NOMO-1 (cell line): ENCODE data around the gene BACH1.
A peak's percentile ranks its signal among the peaks of the same experiment; 100 is the strongest.
"Not testable (repeated sequence)": the region's sequence is repeated elsewhere in the genome, so short reads cannot be mapped to it uniquely, and the experiment has no call there.

Experiments
- DNase-seq, 2 experiments: peaks; one replicate each; lab custom pipeline; 2025; ENCODE audit not compliant: unreplicated experiment in 2 of 2; lab: John Stamatoyannopoulos, UW

The BACH1 gene

DNA sequence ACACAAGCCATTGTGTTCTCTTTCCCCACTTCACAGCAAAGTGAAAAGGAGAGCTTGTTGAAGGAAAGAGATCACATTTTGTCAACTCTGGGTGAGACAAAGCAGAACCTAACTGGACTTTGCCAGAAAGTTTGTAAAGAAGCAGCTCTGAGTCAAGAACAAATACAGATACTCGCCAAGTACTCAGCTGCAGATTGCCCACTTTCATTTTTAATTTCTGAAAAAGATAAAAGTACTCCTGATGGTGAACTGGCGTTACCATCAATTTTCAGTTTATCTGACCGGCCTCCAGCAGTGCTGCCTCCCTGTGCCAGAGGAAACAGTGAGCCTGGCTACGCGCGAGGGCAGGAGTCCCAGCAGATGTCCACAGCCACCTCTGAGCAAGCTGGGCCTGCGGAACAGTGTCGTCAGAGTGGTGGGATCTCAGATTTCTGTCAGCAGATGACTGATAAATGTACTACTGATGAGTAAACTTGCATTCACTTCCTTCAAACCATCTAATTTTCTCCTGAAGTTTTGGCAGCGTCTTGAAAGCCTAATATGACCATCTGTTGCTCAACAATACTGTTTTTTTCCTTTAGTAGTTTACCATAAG, 43.7 kb downstream of the BACH1 start:
- DNase-seq, result peak; percentile 21 to 29

DNA sequence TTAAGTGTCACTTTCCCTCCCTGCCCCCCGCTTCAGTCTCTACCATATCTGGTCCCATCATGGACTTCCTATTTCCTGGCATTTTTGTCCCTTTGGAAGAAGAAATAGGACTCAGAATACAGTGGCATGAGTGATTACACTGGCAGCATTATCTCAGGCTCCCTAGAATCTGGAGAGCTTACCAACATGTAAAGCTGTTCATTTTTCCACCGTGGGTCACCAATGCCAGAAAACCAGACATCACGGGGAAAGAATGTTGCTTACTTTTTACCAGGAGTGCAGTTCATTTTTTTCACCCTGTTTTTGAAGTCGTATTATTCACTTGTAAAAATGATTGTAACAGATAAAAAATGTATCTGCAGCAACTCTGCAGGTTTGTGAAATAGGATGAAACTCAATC, 44.8 kb downstream of the BACH1 start:
- no peak for DNase-seq

DNA sequence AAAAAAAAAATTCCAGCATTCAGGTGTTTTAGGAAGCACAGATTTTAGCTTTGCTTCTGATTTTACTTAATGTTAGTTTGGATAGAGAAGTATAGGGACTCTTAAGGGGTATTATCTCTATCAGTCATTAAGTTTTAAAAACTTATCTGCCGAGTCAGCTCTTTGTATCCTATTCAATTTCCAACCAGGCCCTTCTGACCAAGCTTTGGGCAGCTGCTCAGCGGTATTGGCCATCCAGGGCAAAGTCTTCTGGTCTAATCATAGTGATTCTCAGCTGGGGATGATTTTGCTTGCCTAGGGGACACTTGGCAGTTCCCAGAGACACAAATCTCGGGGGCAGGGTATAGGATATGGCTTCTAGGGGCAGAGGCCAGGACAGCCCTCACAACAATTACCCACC, 47.6 kb downstream of the BACH1 start:
- DNase-seq, result no peak

DNA sequence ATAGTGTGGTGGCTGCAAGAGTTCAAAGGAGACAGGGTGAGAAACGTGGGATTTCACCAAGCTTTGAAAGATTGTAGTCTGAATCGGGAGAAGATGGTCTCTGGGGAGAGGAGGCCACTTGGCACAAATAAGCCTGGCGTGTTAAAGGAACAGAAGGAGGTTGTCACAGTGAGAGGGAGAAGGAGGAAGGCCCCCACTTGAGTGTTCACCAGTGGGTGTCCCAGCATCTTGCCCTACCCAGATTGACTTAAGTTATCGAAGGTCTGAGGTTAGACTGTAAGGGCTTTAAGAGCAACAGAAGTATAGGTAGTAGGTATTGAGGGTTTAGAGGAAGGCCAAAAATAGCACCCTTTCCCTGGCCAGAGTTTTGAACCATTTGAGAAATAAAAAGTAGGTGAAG, 48.0 kb downstream of the BACH1 start:
- DNase-seq, result no peak

DNA sequence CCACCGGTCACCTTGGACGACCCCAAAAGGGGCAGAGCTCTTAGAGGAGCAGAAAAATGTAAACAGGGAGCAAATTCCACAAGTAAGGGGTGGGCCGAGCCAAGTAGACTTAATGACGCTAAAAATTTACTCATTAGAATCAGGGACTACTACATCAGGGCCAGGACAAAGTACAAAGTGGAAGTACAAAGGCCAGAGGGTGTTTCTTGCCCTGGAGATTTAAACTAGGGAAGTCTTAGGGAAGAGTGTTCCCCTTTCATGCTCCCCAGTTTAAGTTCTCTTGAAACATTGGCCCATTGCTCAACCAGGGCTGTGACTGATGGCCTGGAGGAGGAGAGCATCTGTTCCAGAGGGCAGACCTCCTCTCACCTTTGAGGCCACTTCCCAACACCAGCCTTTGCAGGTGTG, 48.6 kb downstream of the BACH1 start:
- no peak for DNase-seq

DNA sequence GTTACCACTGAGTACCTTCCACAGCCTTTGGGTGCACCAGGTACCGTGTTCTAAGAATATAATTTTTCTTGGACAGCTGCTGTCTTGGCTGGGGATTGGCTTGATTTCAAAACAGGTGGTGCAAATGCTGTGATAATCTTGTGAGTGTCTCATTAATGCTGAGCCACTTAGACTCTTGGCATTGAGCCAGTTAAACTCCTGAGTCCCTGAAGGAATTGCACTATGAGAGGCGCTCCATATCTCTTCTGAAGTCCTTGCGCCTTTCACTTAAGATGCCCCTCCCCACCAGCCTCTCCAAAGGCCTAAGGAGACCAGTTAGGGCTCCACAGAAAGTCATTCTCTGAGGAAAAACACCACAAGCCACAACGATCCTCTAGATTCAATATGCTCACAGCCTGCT, 51.0 kb downstream of the BACH1 start:
- no peak for DNase-seq

DNA sequence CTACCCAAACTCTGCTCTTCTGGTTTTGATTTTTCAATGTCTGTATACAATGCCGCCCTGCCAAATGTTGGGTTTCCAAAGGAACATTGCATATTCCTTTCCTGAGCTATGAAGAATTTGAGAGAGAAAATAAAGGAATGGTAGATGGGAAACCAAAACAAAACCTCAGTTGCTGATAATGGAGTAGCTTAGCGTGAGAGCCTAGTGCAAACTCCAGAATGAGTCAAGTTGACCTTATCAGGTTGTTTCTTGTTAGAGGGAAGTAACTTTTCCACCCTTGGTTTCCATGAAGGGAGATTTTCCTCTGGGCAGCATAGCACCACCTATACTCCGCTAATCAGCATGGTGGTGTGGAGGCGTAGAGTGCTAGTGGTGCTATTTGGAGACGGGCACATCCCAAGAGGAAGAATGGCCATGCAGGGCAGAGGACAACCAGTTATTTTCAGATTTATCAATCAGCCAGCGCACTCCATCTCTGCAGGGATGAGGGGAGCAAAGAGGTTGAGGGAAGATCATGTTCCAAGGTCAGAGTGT, 51.6 kb downstream of the BACH1 start:
- no peak for DNase-seq

DNA sequence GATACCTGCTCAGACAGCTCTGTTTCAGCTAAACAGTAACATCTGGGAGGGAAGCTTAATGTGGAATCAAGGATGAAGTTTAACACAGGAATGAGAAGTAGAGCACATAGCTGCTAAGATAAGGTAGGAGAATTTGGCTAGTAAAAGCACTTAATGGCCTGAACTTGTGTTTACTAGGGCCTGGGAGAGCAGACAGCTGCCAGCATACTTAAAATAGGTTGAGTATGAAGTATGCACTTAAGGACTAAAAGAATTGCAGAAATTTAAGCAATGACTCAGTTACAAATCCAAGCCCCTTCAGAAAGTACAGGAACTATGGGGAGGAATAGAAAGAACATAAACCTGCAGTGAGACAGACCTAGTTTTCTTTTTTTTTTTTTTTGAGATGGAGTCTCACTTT, 53.0 kb downstream of the BACH1 start:
- DNase-seq, result no peak

DNA sequence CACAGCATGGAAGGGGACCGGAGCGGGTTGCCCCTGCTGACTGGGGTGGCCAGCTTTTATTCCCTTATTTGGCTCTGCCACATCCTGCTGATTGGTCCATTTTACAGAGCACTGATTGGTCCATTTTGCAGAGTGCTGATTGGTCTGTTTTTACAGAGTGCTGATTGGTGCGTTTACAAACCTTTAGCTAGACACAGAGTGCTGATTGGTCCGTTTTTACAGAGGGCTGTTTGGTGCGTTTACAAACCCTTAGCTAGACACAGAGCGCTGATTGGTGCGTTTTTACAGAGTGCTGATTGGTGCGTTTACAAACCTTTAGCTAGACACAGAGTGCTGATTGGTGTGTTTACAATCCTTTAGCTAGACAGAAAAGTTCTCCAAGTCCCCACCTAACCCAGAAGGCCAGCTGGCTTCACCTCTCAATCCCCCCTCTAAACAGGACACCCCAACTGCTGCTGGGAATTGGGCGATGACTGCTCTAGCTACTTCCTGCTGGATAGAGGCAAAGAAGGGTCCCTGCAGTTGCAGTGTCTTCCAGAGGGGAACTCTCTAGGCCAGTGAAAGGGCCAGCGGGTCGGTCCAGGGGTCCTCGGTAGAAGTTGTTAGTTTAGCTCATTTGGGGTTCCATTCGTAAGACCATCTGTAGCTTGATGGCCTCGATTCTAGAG, 56.5 kb downstream of the BACH1 start:
- DNase-seq, result not testable (repeated sequence)

DNA sequence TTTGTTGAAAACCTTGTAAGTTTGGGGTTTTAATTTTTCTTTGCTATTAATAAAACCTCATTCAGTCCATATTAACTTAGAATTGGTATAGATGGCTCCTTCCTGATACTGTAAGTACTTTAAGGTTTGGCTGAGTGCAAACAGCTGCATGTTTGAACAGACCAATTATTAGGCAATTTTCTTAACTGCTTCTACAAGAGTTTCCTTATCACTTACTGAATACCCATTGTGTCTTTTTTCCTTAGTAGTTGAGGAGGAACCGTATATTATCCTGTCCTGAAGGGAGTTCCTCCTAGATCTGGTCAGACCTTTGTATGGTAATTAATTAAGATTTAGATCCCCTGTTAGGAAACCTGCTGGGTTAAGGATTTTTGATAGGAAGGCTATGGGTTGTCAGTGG, 57.6 kb downstream of the BACH1 start:
- peak in 1 of 2 experiments; percentile 39 for DNase-seq

DNA sequence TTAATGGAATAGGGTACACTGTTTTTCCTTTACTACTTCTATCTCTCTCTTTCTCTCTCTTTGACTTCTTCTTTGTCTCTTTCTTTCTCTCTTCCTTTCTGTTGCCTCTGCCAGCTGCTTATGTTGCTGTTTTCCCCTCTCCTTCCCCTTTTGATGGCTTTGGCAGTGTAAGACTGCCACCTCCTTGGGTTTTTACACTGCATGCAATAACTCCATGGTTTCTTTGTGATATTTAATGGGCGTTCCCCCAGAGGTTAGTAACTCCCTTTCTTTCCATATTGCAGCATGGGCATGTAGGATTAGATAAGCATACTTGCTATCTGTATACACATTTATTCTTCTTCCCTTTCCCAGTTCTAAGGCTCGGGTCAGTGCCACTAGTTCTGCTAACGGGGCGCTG, 58.1 kb downstream of the BACH1 start:
- peak in 1 of 2 experiments; percentile 40 for DNase-seq

DNA sequence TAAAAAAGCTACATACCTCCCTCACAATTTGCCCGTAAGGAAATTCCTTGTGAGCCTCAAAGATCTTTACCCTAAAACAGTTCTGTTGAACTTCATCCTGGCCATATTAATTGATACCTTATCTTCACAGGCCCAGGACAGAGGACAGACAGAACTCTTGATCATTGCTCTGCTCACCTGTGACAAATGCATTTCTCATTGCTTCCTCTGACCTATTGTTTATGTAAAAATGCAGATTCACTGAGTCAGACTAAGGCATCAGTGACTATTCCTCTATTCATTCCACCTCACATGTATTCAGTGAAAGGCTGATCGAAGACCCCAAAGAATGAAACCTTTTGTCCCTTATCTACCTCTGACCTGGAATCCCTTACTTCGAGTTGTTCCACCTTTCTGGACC, 61.0 kb downstream of the BACH1 start:
- no peak for DNase-seq

DNA sequence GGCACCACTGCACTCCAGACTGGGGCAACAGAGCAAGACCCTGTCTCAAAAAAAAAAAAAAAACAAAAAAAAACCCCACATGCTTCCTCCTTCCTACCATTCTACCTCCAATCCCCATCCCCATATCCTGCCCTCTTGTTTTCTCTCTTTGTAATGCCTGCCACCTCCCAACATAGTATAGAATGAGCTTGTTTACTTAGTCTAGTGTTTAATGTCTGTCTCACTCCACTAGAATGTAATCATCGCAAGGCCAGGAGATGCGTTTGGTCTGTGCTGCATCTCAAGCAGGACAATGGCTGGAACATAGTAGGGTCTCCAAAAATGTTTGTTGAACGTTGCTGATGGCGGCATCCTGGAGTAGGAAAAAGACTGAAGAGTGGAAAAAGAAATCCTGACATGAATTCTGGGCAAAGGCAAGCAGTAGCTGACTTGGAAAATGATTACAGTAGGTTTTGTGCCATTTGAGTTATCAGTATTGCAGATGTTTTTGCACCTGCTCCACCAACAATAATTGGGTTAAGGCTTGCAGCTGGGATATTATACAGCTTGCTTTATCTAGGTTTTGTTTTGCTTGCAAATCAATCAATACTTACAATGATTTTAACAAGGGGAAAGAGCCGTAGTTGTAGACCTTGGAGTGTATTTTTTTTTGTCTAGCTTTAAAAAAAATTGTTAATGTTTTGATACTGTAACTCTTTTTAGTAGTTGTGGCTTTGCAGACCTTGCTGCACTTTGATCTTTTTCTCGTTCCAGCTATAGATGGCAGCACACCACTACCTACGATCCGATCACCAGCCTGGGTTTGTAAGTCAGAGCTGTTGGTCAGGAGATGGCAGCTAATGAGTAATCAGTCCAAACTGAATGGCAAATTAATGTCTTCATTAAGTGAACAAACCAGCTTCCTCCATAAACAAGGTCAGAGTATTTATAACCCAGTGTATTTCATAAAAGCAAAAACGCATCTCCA, 62.4 kb downstream of the BACH1 start:
- no peak for DNase-seq

DNA sequence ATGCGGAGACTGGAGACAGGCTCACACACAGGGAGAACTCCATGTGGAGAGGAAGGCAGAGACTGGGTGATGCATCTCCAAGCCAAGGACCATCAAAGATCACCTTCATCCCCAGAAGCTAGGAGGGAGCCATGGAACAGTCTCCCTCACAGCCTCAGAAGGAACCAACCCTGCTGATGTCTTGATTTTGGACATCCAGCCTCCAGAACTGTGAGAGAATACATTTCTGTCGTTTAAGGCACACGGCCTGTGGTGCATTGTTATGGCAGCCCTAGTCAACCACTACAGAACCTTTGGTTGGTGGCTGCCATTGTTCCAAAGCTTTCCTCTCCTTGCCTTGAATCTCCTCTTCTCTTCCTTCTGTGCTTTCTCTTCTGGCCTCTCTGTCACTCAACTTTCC, 64.0 kb downstream of the BACH1 start:
- no peak for DNase-seq

DNA sequence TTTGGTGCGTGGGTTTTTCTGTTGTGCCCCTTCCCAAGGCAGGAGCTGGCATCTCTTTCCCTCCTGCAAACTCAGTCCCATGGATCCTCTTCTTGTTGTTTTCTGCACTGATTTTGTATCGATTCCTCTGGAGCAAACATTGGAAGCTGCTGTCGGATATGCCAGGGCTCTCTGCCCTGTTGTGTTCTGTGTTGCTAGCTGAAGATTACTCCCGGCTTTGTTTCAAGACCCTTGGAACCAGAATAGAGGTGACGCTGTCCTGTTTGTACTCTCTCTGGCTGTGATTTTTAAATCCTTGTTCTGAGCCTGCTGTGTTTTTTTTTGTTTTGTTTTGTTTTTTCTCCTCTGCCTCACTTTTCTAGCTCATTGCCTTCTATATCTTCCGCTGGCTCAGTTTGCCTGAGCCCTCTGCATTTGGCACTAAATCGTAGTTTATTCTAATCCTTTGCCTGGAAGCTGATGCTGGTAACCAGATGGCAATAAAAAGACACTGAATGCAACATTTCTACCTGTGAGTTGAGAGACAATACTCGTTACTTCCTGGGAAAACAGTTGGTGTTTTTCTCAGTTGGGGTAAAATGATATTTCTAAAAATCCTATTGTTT, 67.0 kb downstream of the BACH1 start:
- no peak for DNase-seq

DNA sequence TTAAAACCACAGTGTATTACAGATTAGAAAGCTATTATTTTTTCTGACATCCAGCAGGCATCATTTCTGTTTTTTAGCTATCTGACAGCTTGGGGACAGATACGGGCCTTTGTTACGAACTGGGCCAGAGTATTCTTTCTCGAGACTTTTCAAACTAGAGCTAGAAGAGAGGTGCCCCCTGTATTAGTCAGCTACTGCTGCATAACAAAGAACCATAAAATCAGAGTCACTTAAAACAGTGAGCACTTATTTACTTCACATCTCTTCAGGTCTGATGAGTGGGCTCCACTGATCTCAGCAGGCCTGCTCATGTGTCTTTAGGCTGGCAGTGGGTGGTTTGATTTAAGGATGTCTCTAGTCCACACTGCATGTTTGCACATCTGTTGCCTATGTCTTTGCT, 67.8 kb downstream of the BACH1 start:
- DNase-seq, result no peak

DNA sequence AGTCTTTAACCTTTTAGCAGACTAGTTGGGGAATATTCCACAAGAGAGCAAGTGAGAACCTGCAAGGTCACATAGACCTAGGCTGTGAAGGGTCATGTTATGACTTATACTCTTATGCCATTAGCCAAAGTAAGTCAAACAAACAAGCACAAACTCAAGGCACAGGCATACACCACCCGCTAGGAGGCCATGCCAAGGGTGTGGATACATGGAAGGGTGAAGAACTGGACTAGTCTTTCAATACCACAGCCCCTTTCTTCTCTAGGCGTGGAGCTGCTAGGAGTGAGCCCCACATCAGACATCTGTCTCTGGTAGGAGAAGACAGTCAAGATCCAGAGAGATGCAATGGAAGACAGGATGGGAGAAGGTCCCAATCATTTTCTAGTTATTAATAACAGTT, 68.6 kb downstream of the BACH1 start:
- DNase-seq, result no peak

DNA sequence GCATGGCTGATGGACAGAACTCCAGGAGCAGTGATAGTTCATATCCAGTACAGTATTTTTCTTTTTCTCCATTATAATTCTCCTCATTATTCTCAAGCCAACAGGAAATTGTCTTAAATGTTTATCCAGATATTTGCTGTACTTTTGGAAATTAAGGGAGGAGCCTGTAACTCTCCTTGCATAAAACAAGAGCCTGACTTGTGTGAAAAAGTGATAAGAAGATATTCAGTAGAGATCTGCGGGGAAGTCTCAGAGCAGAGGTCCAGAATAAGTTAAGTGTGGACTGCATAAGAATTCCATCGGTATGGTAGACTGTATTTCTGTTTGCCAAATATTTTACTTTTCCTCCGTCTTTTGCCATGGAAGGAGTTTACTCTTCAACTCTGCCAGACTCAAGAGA, 70.2 kb downstream of the BACH1 start:
- no peak for DNase-seq

DNA sequence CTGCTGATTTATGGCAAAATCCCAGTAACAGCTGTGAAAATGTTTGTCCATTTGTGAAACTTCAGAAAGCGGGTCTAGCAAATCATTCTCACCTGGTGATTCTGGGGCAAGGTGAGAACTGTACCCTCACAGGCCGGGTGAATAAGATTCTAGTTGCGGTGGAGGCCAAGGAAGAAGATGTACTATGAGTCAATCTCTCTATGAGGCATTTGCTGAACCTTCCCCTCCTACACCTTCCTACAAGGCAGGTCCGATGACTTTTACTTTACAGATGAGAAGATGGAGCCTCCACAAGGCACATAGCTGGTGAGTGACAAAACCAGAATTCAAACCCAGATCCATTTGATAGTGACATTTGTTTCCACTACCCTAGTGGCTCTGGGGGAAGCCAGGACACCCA, 72.7 kb downstream of the BACH1 start:
- no peak for DNase-seq

DNA sequence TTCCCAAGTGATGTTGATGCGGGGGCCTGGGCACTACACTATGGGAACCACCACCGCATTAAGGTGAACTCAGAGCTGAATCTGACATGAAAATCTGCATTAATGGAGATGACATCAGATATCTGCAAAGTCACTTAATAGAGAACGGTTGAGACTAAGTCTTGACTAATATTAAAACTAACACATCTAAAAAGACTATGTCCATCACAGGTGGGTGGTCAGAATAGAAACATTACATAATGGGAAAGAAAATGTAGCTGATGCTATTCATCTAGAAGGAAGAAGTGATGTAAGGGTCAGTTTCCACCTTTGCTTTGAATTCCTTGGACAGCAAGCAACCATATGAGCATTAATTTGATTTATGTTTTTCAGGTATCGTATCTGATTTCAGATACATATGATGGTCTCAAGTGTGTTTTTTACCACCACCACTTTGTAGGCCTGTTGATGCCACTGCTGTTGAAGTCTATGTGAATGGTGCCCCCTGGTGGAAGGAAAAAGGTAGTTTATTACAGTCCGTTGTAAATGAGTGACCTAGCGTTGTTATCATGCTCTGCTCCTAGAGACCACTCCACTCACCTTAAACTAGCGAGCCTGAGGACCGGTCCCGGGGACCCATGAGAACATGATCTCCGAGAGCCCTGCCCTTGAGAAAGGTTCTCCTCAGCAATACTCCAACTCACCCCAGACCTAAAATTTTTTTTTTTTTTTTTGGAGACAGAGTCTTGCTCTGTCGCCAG, 73.5 kb downstream of the BACH1 start:
- peak; percentile 6 to 64 for DNase-seq
